GM18508 (cell line): Measurements from ENCODE around the gene SLC39A8.
A peak's percentile ranks its signal among the peaks of the same experiment; 100 is the strongest.

ENCODE experiments used
- ATAC-seq: cut with Tn5 transposase; IDR thresholded peaks from one replicate; pipeline ENCODE4 v1.9.1; 2021; ENCODE audit warnings: moderate number of reproducible peaks; ENCODE audit not compliant: insufficient read depth, unreplicated experiment

Gene SLC39A8

GRCh38 chr4:102342404-102343074 lies 2.7 kb downstream of the SLC39A8 start:
- no peak for ATAC-seq

DNA sequence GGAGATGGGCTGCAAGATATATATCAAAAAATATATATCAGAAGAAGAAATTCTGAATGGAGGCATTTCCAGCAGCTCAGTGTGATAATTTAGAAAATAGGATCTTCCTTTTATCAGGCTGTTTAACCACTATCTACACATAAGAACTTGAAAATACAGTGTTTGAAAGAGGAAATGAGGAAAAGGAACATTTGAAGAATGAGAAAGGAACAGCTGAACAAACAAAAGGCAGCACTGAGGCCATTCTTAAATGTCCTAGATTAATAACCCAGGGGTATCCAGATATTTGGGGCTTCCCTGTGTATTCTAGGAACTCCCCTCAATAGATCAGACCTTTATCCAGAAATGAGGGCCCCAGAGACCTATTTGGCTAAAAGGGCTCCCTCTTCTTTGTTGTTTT lies 4.1 kb downstream of the SLC39A8 start:
- ATAC-seq = no peak

GRCh38 chr4:102339018-102339417 lies 6.3 kb downstream of the SLC39A8 start:
- ATAC-seq = no peak

GRCh38 chr4:102338405-102338804 lies 6.9 kb downstream of the SLC39A8 start:
- no peak for ATAC-seq

- no peak for ATAC-seq
These were observed 9.7 kb downstream of the SLC39A8 start for GRCh38 chr4:102335616-102336015.

- ATAC-seq = no peak
These were observed 10.7 kb downstream of the SLC39A8 start for GRCh38 chr4:102334624-102335023.

DNA sequence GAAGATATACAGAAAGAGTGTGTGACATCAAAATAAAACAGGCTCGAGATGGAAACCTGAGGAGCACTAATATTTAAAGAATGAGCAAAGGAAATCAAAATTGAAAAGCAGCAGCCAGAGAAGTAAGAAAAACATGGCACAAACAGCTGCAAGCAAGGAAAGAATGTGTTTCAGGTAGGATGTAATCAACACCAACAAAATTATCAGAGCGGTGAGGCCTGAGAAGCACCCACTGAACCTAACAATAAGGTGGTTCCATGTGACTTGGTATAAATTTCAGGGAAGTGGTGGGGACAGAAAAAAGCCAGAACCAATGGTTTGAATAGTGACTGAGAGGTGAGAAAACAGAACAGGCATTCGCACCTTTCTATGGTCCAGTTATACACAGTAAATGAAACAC lies 11.5 kb downstream of the SLC39A8 start:
- ATAC-seq = no peak

- ATAC-seq = no peak
These were observed 17.2 kb downstream of the SLC39A8 start for GRCh38 chr4:102328045-102328444.

GRCh38 chr4:102326951-102327350 lies 18.3 kb downstream of the SLC39A8 start:
- no peak for ATAC-seq

GRCh38 chr4:102324730-102325129 lies 20.6 kb downstream of the SLC39A8 start:
- ATAC-seq = no peak

- no peak for ATAC-seq
These were observed 22.5 kb downstream of the SLC39A8 start for GRCh38 chr4:102322736-102323135.

DNA sequence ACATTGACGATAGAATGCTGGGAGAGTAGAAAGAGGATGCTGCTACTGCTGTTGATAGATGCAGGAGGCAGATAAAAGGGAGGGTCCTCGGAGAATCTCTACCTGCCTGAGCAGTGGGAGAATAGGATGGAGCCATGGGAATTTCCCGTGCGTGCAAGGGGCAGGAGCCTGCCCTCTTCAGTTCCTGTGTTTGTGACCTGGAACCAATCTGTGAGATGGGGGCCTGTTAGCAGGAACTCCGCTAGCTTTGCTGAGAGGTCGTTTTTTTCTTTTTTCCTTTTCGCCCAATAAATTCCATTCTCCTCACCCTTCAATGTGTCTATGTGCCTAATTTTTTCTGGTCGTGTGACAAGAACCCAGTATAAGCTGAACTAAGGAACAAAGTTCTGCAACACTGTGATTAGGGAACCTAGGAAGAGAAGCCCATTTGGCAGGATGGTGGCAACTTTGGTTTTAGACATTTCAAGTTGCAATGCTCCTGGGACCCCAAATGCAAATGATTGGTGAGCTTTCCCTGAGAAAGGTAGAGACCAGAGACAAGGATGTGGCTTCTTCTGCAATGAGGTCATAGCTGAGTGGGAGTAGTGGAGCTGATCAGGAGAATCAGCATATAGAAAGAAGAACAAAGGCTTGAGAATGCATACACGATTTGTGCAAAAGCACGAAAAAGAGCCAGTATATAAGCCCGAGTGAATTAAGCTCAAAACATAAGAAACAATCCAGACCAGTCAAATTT lies 23.9 kb downstream of the SLC39A8 start:
- ATAC-seq = peak; percentile 90

DNA sequence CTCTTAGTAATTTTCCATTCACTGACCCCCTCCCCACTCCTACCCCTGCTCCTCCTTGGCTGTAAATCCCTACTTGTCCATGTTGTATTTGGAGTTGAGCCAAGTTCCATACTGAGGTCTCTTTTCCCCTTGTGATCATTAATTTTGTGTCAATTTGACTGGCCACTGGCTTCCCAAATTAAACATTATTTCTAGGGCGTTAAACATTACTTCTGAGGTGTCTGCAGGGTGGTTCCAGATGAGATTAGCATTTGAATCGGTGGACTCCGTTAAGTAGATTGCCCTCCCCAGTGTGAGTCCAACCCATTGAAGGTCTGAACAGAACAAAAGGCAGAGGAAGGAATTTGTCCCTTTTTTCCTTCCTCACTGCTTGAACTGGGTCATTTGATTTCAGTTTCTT lies 25.7 kb downstream of the SLC39A8 start:
- ATAC-seq = no peak

- ATAC-seq = no peak
These were observed 26.8 kb downstream of the SLC39A8 start for GRCh38 chr4:102318526-102318925.

- no peak for ATAC-seq
These were observed 27.2 kb downstream of the SLC39A8 start for GRCh38 chr4:102318105-102318504.

GRCh38 chr4:102317459-102317858 lies 27.8 kb downstream of the SLC39A8 start:
- no peak for ATAC-seq

- no peak for ATAC-seq
These were observed 28.7 kb downstream of the SLC39A8 start for GRCh38 chr4:102316585-102316984.

DNA sequence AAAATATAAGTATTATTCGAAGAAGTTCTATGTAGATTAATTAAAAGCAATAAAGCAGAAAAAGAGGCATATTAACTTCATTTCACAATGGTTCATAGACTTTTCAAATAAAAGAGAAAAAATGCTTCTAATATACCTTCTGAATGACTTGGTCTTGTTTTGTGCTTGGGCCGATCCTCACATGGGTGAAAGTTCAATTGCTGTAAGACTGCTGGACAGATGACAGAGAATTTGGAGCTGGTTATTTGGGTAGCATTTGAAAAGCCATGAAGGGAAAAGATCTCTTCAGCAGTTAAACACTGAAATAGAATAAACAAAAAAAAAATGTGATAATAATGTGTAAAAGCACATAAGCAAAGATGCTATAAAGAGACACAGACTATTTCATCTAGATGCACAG lies 29.8 kb downstream of the SLC39A8 start:
- no peak for ATAC-seq

DNA sequence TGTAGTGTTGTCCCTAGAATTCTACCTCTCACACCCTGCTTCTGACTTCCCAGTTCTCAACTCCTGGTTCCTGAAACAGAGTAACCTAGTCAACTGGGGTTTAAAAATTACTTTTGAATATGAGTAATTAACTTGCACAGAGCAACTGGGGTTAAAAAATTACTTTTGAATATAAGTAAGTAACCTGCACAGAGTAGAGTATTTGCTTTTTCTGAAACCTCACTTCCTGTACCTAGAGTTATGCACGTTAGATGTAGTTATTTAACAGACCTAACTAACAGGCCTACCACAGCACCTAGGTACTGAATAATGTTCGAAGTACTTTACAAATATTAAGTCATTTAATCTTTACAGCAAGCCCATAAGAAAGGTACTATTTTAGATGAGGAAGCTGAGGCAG lies 32.9 kb downstream of the SLC39A8 start:
- ATAC-seq = no peak

DNA sequence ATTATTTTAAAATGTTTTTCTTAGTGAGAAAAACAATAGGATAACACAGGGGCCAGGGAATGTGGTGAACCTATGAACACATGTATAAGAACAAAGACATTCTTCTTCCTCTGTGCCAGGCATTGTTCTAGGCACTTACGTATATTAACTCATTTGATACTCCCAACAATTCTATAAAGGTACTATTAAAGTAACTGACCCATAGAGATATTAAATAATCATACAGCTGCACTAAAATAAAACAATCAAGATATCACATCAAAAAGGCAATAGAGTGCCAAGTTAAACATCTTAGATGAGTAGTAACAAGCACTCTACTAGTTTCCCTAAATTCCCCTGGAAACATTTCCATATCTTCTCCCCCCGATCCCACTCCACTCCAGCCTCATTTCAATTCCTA lies 33.4 kb downstream of the SLC39A8 start:
- no peak for ATAC-seq

DNA sequence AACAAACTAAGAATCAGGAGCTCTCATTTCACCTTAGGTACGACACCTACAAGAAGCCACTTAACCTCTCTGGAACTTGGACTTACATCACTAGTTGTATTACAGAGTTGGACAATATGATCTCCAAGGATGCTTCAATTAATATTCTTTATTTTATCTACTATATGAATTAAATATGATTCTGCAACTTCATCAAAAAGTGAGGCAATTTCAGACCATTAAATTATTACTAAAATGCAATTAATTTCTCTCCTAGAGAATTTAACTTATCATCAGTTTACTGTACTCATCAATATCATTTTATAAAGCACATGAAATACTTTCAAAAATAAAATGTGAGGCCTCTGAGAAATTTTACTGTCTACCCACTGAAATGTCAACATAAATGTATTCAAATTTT lies 33.9 kb downstream of the SLC39A8 start:
- ATAC-seq = no peak
